Gastrocnemius medialis (tissue), 4 donors: ENCODE measurements around the gene ITGB7. TPM values are rescaled to one million over a fixed set of nuclear protein-coding genes. Genes with fewer than 3 reads are reported as not detected.
"Not testable (repeated sequence)": the region's sequence is repeated elsewhere in the genome, so short reads cannot be mapped to it uniquely, and the experiment has no call there.

Source experiments
- ATAC-seq, 2 donors: fragments of 150-250 bp; one replicate each; pipeline ENCODE4 v1.9.1; 2016
- DNase-seq, 2 donors: peaks; one replicate each; pipeline ENCODE4 v3.0.0-alpha.2; 2019
- H3K27ac ChIP-seq, 4 donors: fragments of 200-600 bp; sonication (generic); 1 replicate in 1 of 4; 2 replicates in 3 of 4; pipeline ENCODE4 v1.5.1; 2016 to 2018; ENCODE audit warnings: mild to moderate bottlenecking in 2 of 4, moderate library complexity in 1 of 4
- H3K27me3 ChIP-seq, 3 donors: fragments of 200-600 bp; sonication (generic) in 2 of 3; 1 replicate in 1 of 3; 2 replicates in 2 of 3; pipeline versions ENCODE4 v1.5.1 to v1.6.0; 2016 to 2019; ENCODE audit warnings: mild to moderate bottlenecking in 1 of 3, moderate library complexity in 1 of 3
- H3K36me3 ChIP-seq, 2 donors: fragments of 200-600 bp; sonication (generic) in 1 of 2; one replicate each; pipeline ENCODE4 v1.5.1; 2017 to 2018
- H3K4me1 ChIP-seq, 2 donors: fragments of 200-600 bp; sonication (generic) in 1 of 2; one replicate each; pipeline ENCODE4 v1.5.1; 2016 to 2017; ENCODE audit warnings: mild to moderate bottlenecking in 2 of 2
- H3K4me3 ChIP-seq, 4 donors: fragments of 200-600 bp; sonication (generic) in 3 of 4; 1 replicate in 1 of 4; 2 replicates in 3 of 4; pipeline ENCODE4 v1.5.1; 2016 to 2019; ENCODE audit warnings: mild to moderate bottlenecking in 2 of 4
- H3K9me3 ChIP-seq, 3 donors: fragments of 200-600 bp; sonication (generic) in 2 of 3; 1 replicate in 1 of 3; 2 replicates in 2 of 3; pipeline ENCODE4 v1.5.1; 2016 to 2019
- POLR2A ChIP-seq, 2 donors: fragments of 450-650 bp; IDR thresholded peaks; one replicate each; pipeline ENCODE4 v1.6.1; 2017; ENCODE audit warnings: antibody characterized with exemption in 2 of 2, mild to moderate bottlenecking in 2 of 2, moderate library complexity in 2 of 2
- in situ Hi-C, 4 donors: fragments of 200-750 bp; cut with MboI; loops; one replicate each; pipeline versions ENCODE4 v1.15.0 to v1.8.0; 2017; ENCODE audit warnings: low sequenced_read_pairs in 4 of 4
- intact Hi-C: fragments of 100-400 bp; cut with DNase I; formaldehyde crosslinking; loops from one replicate; pipeline ENCODE4 v1.15.1; 2023; ENCODE audit warnings: low total_unique reads
- total RNA-seq, 4 donors: library from RNA; depleted of rRNA; stranded (reverse); fragments of >200 nt; gene quantifications; one replicate each; pipeline versions ENCODE4 v1.1.0 to v1.2.3, GENCODE V29; 2016
- TF ChIP-seq, protein P1 (sequence below), 5 experiments: fragments of 450-650 bp in 3 of 5; fragments of 200-600 bp in 2 of 5; sonication (generic) in 2 of 5; IDR thresholded peaks in 4 of 5; conservative IDR thresholded peaks in 1 of 5; 1 replicate in 4 of 5; 2 replicates in 1 of 5; pipeline ENCODE4 v1.5.1; 2016 to 2019; ENCODE audit warnings: antibody characterized with exemption in 5 of 5, mild to moderate bottlenecking in 3 of 5, moderate library complexity in 3 of 5

ITGB7 gene
- total RNA-seq, 4 donors from 2014 or later = 0.73 to 0.81 TPM; not detected in 2

DNA sequence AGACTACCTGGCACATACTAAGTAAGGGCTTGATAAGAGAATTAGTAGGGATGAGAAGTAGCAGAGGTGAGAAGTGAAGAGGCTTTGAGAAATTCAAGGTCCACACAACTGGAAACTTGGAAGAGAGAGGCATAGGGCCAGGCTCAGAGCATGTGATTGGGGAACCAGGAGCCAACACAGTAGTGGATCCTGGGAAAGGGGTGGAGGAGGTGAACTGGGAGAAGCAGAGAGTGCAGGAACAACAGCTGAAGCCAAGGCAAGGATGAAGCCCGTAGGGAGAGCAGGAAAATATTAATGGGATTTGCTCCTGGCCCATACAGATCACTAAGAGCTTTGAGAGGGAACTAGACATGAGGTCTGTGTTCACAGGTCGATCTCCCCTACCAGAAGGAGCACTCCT lies 1.4 kb upstream of the ITGB7 start:
- Histone ChIP-seq H3K4me1 (peaks cover under 1 to 3% of the 10 kb centered on the region in 2 donors), H3K27me3 (no peaks in the 10 kb centered on the region), H3K27ac (no peak overlapping the region), H3K9me3 (no peaks in the 10 kb centered on the region), H3K36me3 (peaks cover 0 to 11% of the 10 kb centered on the region in 2 donors), H3K4me3 (no peak overlapping the region)
- in situ Hi-C loops (no loop called here), intact Hi-C loops (no loop called here)
- DNase-seq (no peak), ATAC-seq (peak in 1 of 2 donors; percentile 34)
- TF ChIP-seq, protein P1, sequence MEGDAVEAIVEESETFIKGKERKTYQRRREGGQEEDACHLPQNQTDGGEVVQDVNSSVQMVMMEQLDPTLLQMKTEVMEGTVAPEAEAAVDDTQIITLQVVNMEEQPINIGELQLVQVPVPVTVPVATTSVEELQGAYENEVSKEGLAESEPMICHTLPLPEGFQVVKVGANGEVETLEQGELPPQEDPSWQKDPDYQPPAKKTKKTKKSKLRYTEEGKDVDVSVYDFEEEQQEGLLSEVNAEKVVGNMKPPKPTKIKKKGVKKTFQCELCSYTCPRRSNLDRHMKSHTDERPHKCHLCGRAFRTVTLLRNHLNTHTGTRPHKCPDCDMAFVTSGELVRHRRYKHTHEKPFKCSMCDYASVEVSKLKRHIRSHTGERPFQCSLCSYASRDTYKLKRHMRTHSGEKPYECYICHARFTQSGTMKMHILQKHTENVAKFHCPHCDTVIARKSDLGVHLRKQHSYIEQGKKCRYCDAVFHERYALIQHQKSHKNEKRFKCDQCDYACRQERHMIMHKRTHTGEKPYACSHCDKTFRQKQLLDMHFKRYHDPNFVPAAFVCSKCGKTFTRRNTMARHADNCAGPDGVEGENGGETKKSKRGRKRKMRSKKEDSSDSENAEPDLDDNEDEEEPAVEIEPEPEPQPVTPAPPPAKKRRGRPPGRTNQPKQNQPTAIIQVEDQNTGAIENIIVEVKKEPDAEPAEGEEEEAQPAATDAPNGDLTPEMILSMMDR (IDR thresholded peaks at IDR 0.05 in 4 of 5, conservative IDR thresholded peaks at IDR 0.05 in 1 of 5) = no peak
- no peak for TF ChIP-seq POLR2A (IDR thresholded peaks at IDR 0.05)

GRCh38 chr12:53205747-53206419 lies 1.2 kb downstream of the ITGB7 start:
- ATAC-seq = peak in 1 of 2 donors; percentile 18
- TF ChIP-seq, protein P1 (IDR thresholded peaks at IDR 0.05 in 4 of 5, conservative IDR thresholded peaks at IDR 0.05 in 1 of 5) = no peak
- no peak for TF ChIP-seq POLR2A (IDR thresholded peaks at IDR 0.05)
- intact Hi-C loops = no loop called here
- Histone ChIP-seq H3K4me3 (no peak overlapping the region), H3K4me1 (no peaks in the 10 kb centered on the region), H3K27ac (no peak overlapping the region), H3K27me3 (no peaks in the 10 kb centered on the region), H3K36me3 (peaks cover 0 to under 1% of the 10 kb centered on the region in 2 donors), H3K9me3 (no peaks in the 10 kb centered on the region)
- DNase-seq = no peak
- in situ Hi-C loops = no loop called here

GRCh38 chr12:53204351-53204750 lies 2.7 kb downstream of the ITGB7 start:
- in situ Hi-C loops (no loop called here), intact Hi-C loops (no loop called here)
- TF ChIP-seq POLR2A (IDR thresholded peaks at IDR 0.05) = no peak
- TF ChIP-seq, protein P1 (IDR thresholded peaks at IDR 0.05 in 4 of 5, conservative IDR thresholded peaks at IDR 0.05 in 1 of 5) = no peak
- no peaks in the 10 kb centered on the region for H3K9me3 ChIP-seq
- ATAC-seq = no peak
- H3K4me3 ChIP-seq = no peak overlapping the region
- no peaks in the 10 kb centered on the region for H3K4me1 ChIP-seq
- H3K27me3 ChIP-seq = no peaks in the 10 kb centered on the region
- H3K27ac ChIP-seq = no peak overlapping the region
- H3K36me3 ChIP-seq = no peaks in the 10 kb centered on the region
- DNase-seq = no peak

- H3K4me1 ChIP-seq, H3K4me3 ChIP-seq, H3K27ac ChIP-seq, H3K36me3 ChIP-seq, ATAC-seq, DNase-seq, H3K9me3 ChIP-seq, intact Hi-C loops, in situ Hi-C loops, H3K27me3 ChIP-seq: not testable (repeated sequence)
Measured at GRCh38 chr12:53202316-53202715, 4.7 kb downstream of the ITGB7 start.

- in situ Hi-C loops = no loop called here
- Histone ChIP-seq H3K4me3 (no peak overlapping the region), H3K27ac (no peak overlapping the region), H3K4me1 (peaks cover 0 to 9% of the 10 kb centered on the region in 2 donors), H3K9me3 (no peaks in the 10 kb centered on the region), H3K36me3 (no peaks in the 10 kb centered on the region), H3K27me3 (peaks cover 0 to 5% (median 3%) of the 10 kb centered on the region in 3 donors)
- TF ChIP-seq, protein P1 (IDR thresholded peaks at IDR 0.05 in 4 of 5, conservative IDR thresholded peaks at IDR 0.05 in 1 of 5) = no peak
- no peak for TF ChIP-seq POLR2A (IDR thresholded peaks at IDR 0.05)
- no peak for DNase-seq
- no peak for ATAC-seq
- intact Hi-C loops = no loop called here
Measured at GRCh38 chr12:53201639-53202038, 5.4 kb downstream of the ITGB7 start.
